ENCODE results near the gene USP5. TPM values are rescaled to one million over a fixed set of nuclear protein-coding genes. Genes with fewer than 3 reads are reported as not detected.

USP5 gene
- total RNA-seq, 1 experiment from 2014 or later: 158 TPM

GRCh38 chr12:6851921-6852650, at the start of gene USP5 (continued):
- TF ChIP-seq FOXJ3 (CRISPR knock-in tag; IDR thresholded peaks at IDR 0.05; ENCODE audit: borderline replicate concordance): no peak
- 0 out of 2 replicates have a peak, but pooled peaks have one; percentile 60 for TF ChIP-seq ZSCAN18 (CRISPR knock-in tag; IDR thresholded peaks at IDR 0.05)
- TF ChIP-seq ATF3 (CRISPR knock-in tag; conservative IDR thresholded peaks at IDR 0.05): no peak
- TF ChIP-seq ATF6 (CRISPR knock-in tag; IDR thresholded peaks at IDR 0.05): no peak
- no peak for TF ChIP-seq ZNF512 (CRISPR knock-in tag; IDR thresholded peaks at IDR 0.05; ENCODE audit: borderline replicate concordance)
- TF ChIP-seq CDX4 (CRISPR knock-in tag; IDR thresholded peaks at IDR 0.05; ENCODE audit: borderline replicate concordance): no peak
- peak; percentile 90 for TF ChIP-seq NFYB (CRISPR knock-in tag; conservative IDR thresholded peaks at IDR 0.05; ENCODE audit: low read depth)
- no peak for TF ChIP-seq ESRRA (CRISPR knock-in tag; IDR thresholded peaks at IDR 0.05; ENCODE audit: borderline replicate concordance)
- TF ChIP-seq ZBTB43 (CRISPR knock-in tag; IDR thresholded peaks at IDR 0.05): no peak
- peak; percentile 65 for TF ChIP-seq USF2 (CRISPR knock-in tag; IDR thresholded peaks at IDR 0.05)
- TF ChIP-seq ATF2 (CRISPR knock-in tag; IDR thresholded peaks at IDR 0.05; ENCODE audit: borderline replicate concordance, low read depth): no peak
- TF ChIP-seq ZNF425 (CRISPR knock-in tag; conservative IDR thresholded peaks at IDR 0.05): no peak
- TF ChIP-seq ZNF671 (CRISPR knock-in tag; IDR thresholded peaks at IDR 0.05): no peak
- TF ChIP-seq AR (CRISPR knock-in tag; IDR thresholded peaks at IDR 0.05): no peak
- no peak for TF ChIP-seq ZMAT4 (CRISPR knock-in tag; IDR thresholded peaks at IDR 0.05)
- TF ChIP-seq KAT7 (CRISPR knock-in tag; IDR thresholded peaks at IDR 0.05; ENCODE audit: borderline replicate concordance): no peak
- no peak for TF ChIP-seq ELF4 (CRISPR knock-in tag; IDR thresholded peaks at IDR 0.05; ENCODE audit: low read depth)
- 0 out of 2 replicates have a peak, but pooled peaks have one; percentile 53 for TF ChIP-seq FOXP1 (CRISPR knock-in tag; IDR thresholded peaks at IDR 0.05; ENCODE audit: borderline replicate concordance)
- TF ChIP-seq GABPB1 (CRISPR knock-in tag; IDR thresholded peaks at IDR 0.05): peak; percentile 67

Measured in WTC11 (cell line).